AG08395 (cell line): ENCODE measurements around the gene FXYD7.
"Not testable (repeated sequence)": the region's sequence is repeated elsewhere in the genome, so short reads cannot be mapped to it uniquely, and the experiment has no call there.

Experiments used
- DNase-seq: peaks from one replicate; pipeline ENCODE4 v3.0.0; 2012; ENCODE audit warnings: mixed read lengths, low spot score

FXYD7 gene

GRCh38 chr19:35165200-35166058, 22.4 kb downstream of the FXYD7 start:
- DNase-seq: no peak

- no peak for DNase-seq
Observed at GRCh38 chr19:35166100-35167063, 23.3 kb downstream of the FXYD7 start.

GRCh38 chr19:35167251-35168119, 24.4 kb downstream of the FXYD7 start:
- DNase-seq: no peak

- DNase-seq: no peak
Observed at GRCh38 chr19:35168196-35168595, 25.1 kb downstream of the FXYD7 start.

- DNase-seq: no peak
Observed at GRCh38 chr19:35169221-35169995, 26.4 kb downstream of the FXYD7 start.

- no peak for DNase-seq
Observed at GRCh38 chr19:35170359-35171061, 27.5 kb downstream of the FXYD7 start.

- DNase-seq: no peak
Observed at GRCh38 chr19:35171730-35172129, 28.7 kb downstream of the FXYD7 start.

GRCh38 chr19:35174226-35174625, 31.2 kb downstream of the FXYD7 start:
- no peak for DNase-seq

- no peak for DNase-seq
Observed at GRCh38 chr19:35176181-35176570, 33.1 kb downstream of the FXYD7 start.

GRCh38 chr19:35177377-35178274, 34.6 kb downstream of the FXYD7 start:
- DNase-seq: no peak

GRCh38 chr19:35178701-35179100, 35.6 kb downstream of the FXYD7 start:
- no peak for DNase-seq

- no peak for DNase-seq
Observed at GRCh38 chr19:35179830-35180229, 36.8 kb downstream of the FXYD7 start.

GRCh38 chr19:35181387-35181786, 38.3 kb downstream of the FXYD7 start:
- DNase-seq: no peak

- DNase-seq: no peak
Observed at GRCh38 chr19:35184267-35184666, 41.2 kb downstream of the FXYD7 start.

GRCh38 chr19:35184884-35185283, 41.8 kb downstream of the FXYD7 start:
- DNase-seq: no peak

- DNase-seq: no peak
Observed at GRCh38 chr19:35194012-35194984, 51.2 kb downstream of the FXYD7 start.

GRCh38 chr19:35195830-35196229, 52.8 kb downstream of the FXYD7 start:
- DNase-seq: peak; percentile 77

GRCh38 chr19:35196861-35197260, 53.8 kb downstream of the FXYD7 start:
- DNase-seq: not testable (repeated sequence)
